HG03565 (cell line): ENCODE measurements around the gene LDLR.

Source experiments
- ATAC-seq: cut with Tn5 transposase; IDR thresholded peaks from one replicate; pipeline ENCODE4 v1.9.1; 2021; ENCODE audit warnings: mild to moderate bottlenecking, moderate library complexity; ENCODE audit not compliant: unreplicated experiment

Gene LDLR

DNA sequence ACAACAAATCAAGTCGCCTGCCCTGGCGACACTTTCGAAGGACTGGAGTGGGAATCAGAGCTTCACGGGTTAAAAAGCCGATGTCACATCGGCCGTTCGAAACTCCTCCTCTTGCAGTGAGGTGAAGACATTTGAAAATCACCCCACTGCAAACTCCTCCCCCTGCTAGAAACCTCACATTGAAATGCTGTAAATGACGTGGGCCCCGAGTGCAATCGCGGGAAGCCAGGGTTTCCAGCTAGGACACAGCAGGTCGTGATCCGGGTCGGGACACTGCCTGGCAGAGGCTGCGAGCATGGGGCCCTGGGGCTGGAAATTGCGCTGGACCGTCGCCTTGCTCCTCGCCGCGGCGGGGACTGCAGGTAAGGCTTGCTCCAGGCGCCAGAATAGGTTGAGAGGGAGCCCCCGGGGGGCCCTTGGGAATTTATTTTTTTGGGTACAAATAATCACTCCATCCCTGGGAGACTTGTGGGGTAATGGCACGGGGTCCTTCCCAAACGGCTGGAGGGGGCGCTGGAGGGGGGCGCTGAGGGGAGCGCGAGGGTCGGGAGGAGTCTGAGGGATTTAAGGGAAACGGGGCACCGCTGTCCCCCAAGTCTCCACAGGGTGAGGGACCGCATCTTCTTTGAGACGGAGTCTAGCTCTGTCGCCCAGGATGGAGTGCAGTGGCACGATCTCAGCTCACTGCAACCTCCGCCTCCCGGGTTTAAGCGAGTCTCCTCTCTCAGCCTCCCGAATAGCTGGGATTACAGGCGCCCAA lies at the start of gene LDLR:
LDLR (plus strand) TSS at position 210 of the 760 bp plus-strand sequence; CDS start at position 296, 86 bp downstream.
- ATAC-seq: no peak

DNA sequence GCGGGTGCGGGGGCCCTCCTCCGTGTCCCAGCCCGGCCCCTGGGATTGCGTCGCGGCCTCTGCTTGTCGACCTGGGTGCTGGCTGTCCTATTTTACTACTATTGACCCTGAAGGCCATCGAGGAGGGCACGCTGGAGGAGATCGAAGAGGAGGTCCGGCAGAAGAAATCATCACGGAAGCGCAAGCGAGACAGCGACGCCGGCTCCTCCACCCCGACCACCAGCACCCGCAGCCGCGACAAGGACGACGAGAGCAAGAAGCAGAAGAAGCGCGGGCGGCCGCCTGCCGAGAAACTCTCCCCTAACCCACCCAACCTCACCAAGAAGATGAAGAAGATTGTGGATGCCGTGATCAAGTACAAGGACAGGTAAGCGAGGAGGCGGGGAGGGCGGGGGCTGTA lies 48.1 kb upstream of the LDLR start:
- ATAC-seq: no peak

DNA sequence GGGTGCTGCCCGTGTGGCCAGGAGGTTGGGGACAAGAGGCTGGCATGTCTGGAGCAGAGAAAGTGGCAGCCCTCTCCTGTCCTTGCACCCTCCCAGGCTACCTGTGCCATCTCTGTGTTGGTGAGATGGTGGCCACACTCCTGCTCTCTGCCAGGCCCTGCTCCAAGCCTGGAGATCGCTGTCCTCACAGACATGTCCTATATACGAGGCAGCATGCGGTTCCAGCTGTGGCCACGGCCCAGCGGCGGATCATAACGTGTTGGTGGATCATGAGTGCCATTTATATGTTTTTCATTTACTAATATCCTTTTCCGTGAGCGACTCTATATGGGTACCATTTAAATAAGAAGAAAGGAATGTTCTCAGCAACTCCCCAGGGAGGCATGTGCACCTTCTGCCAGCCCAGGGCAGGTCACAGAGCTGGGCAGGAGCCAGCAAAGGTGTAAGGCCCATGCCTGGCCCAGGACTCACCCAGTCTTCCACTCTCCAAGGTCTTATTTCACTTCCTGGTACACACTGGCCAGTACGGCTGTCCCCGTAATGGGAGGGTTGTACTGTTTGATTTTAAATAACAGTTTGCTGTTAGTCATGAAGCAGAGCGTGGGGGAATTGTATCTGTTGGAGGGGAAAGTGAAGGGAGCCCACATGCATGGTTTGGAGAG lies 47.2 kb upstream of the LDLR start:
- ATAC-seq: no peak

DNA sequence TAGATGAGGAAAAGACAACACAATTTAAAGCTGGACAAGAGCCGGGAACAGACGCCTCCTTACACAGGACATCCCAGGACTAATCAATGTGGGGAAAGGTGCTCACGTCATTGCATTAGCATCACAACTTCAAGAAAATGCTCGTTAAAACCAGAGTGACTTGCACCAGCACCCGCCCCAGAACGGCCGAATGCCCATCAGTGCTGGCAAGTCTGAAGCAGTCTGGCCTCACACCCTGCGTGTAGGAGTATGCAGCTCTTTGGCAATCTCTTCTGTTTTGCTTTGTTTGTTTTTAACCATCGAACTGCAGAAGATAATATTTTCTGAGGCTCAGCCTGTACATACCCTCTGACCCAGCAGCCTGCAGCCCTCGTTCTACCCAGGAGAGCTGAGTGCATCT lies 44.8 kb upstream of the LDLR start:
- no peak for ATAC-seq

DNA sequence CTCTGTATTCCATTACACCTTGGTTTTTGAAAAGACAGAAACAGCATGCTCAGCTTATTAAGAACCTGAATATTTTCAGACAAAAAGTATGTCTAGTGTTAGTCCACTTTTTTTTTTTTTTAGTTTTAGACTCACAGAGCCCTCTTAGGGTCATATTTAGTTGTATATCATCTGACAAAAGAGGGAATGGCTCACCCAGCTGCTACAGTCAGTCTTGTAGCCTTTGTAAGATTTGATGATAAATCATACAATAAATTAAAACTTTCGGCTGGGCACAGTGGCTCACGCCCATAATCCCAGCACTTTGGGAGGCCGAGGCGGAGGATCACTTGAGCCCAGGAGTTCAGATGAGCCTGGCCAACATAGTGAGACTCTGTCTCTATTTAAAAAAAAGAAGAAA lies 43.7 kb upstream of the LDLR start:
- ATAC-seq: no peak

DNA sequence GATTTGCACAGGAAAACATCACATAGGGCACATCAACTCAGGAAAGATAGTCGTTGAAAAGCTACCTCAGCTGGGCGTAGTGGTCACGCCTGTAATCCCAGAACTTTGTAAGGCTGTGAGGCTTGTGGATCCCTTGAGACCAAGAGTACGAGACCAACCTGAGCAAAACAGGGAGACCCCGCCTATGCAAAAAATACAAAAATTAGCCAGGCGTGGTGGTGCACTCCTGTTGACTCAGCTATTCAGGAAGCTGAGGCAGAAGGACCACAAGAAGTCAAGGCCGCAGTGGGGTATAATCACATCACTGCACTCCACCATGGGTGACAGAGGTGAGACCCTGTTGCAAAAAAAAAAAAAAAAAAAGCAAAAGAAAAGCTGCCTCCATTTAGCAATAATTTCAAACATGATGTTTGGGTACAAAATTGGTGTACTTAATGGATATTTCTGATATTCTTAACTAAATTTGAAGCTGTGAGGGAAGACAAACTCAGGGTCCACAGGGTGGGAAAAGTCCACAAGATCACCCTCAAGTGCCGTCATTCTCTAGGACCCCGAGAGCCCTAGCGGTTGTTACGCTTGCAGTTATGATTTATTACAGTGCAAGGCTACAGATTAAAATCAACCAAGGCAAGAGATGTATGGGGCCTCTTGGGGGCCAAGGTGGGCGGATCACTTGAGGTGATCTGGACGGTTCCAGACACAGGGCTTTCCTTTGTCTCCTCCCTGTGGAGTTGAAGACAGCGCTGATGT lies 42.5 kb upstream of the LDLR start:
- ATAC-seq: no peak

DNA sequence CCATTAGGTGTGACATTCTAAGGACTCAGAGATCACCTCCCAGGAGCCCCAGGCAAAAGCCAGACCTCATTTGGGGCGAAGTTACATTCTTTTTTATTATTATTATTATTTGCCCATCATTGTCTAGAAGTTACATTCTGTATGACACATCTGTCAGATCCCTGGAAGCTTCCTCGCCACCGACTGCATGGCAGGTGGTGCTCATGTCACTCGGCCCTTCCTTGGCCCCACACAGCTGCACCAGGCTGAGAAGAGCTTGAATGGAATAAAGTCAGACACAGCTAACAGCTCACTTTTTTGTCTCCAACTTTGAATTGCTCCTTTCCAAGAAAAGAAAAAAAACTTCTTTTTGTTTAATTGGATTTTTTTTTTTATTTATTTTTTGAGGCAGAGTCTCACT lies 41.4 kb upstream of the LDLR start:
- no peak for ATAC-seq

DNA sequence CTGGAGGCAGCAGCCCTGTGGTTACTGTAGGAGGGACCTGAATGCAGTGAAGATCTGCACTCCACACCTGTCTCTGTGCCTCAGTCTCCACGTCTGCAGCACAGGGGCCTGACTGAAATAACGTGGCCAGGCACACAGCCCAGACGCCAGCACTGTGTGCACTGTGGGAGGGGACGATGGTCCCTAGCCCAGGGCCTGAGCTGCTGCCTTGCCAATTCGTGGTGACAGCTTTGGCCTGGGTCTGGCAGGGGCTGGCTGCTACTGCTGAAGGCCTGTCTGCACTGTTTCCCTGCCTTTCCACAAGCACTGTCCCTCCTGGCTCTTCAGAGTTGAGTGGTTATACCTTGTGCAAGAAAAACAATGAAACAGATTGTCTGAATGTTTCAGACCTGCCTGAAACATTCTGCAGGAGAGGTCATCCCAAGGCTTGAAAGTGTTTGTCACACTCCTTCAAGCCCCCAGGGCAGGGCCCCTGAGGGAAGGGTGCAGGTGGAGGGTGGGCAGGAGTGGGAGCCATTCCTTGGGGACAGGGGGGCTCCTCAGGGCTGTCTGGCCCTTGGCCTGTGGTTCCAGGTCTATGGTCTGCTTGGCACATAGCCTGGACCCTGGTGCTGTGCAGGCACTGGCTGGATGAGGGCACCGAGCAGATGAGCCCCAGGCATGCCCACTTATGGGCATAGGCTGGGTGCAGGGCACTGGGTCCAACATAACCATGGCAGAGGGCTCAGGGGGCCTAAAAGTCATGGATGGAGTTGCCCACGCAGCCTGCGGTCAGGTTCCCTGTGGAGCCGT lies 38.7 kb upstream of the LDLR start:
- ATAC-seq: no peak

DNA sequence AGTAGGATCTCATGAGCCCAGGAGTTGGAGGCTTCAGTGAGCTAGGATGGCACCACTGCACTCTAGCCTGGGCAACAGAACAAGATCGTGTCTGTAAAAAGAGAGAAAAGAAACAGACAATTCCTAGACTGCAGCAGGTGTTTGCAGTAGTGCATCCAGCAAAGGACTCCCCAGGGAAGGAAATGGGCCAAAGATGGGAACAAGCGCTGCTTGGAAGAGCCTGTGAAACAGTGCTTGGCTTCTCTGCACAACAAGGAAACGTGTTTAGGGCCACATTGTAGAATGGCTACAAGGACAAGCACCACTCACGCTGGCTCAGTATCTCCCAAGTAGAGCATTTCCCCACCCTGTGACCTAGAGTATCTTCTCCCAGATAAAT lies 35.5 kb upstream of the LDLR start:
- no peak for ATAC-seq

DNA sequence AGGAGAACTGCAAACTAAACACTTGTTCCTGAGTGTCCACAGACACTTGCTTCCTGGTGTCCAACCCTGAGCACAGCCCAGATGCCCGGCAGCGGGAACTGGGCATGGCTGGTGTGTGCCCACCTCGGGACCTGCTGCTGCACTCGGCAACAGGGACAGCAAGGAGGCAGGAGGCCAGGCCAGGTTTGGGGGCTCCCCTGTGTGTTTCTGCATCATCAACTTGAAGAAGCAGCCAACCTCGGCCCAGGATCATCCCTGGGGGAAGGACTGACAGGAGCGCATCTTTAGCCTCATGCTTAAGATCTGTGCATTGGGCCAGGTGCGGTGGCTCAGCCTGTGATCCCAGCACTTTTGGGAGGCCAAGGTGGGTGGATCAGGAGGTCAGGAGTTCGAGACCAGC lies 35.1 kb upstream of the LDLR start:
- no peak for ATAC-seq

DNA sequence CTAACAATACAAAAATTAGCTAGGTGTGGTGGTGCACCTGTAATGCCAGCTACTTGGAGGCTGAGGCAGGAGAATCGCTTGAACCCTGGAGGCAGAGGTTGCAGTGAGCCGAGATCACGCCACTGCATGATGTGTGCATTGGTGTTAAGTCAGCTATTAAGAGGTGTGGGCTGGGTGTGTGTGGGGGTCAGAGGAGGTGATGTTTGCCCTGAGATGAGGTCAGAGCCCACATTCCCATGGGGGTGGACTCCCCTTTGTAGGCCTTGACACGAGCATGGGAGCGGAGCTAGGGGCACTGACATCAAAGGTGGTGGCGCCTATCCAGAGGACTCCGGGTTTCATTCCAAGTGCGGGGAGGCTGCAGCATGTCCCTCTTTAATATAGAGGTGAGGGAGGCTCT lies 34.6 kb upstream of the LDLR start:
- no peak for ATAC-seq

DNA sequence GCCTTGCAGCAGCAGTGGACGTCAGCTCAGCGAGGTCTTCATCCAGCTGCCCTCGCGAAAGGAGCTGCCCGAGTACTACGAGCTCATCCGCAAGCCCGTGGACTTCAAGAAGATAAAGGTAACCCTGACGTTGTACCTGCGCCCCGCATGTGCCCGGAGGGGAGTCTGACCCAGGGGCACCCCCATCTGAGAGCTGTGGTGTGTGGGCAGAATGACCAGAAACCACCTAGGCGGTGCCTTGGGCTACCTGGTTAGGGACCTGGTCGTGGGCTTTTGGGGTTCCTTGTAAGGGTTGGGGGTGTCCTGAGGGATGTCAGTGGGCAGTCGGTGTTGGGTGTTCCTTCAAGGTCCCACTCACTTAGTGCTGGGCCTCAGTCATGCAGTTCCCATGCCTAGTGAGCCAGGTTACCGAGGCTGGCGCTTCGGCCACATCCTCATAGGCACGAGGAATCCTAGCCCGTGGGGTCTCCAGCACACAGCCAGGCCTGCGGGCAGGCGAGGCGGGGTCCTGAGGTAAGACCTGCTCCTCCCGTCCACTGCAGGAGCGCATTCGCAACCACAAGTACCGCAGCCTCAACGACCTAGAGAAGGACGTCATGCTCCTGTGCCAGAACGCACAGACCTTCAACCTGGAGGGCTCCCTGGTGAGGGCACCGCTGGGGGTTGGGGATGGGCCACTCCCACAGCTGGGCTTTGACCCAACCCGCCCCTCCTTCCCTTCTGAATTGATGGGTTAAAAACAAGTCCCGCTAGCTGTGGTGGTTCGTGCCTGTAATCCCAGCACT lies 30.8 kb upstream of the LDLR start:
- no peak for ATAC-seq

DNA sequence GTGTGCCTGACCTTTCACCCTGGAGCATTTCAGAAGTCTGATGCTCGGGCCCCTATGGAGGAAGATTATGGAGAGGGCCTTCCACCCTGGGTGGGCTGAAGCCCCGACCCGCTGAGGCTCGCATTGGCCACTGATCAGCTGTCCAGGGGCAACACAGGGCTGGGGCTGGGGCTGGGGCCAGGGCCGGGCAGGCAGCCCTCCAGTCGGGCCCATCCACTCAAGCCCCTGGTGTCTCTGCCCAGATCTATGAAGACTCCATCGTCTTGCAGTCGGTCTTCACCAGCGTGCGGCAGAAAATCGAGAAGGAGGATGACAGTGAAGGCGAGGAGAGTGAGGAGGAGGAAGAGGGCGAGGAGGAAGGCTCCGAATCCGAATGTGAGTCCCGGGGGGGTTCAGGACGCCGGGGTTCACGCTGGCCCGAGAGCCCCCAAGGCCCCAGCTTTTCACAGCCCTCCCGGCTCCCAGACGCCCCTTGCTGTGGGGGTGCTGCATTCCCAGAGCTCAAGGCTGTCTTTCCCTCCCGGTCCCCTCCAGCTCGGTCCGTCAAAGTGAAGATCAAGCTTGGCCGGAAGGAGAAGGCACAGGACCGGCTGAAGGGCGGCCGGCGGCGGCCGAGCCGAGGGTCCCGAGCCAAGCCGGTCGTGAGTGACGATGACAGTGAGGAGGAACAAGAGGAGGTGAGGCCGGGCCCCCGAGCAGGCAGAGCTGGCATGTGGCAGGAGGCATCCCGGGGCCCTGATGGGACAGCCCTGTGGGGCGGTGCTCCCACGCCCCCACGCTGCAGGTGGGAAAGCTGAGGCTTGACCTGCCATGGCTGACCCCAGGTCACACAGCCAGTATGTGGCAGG lies 29.5 kb upstream of the LDLR start:
- ATAC-seq: no peak

DNA sequence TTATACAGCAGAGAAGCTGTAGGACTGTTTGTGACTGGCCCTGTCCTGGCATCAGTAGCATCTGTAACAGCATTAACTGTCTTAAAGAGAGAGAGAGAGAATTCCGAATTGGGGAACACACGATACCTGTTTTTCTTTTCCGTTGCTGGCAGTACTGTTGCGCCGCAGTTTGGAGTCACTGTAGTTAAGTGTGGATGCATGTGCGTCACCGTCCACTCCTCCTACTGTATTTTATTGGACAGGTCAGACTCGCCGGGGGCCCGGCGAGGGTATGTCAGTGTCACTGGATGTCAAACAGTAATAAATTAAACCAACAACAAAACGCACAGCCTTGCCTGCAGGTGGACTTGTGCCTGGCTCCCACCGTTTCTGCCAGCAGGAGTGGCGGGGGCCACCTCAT lies 27.3 kb upstream of the LDLR start:
- ATAC-seq: no peak

DNA sequence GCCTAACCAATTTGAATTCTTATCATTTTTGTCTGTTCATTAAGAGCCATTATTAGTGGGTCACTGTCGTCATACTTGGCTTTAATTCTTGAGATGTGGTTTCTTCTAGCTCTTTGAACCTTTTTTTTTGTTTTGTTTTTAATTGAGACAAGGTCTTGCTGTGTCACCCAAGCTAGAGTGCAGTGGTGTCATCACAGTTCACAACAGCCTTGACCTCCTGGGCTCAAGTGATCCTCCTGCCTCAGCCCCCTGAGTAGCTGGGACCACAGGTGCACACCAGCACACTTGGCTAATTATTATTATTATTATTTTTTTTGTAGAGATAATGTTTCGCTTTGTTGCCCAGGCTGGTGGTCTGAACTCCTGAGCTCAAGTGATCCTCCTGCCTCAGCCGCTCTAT lies 25.8 kb upstream of the LDLR start:
- no peak for ATAC-seq

DNA sequence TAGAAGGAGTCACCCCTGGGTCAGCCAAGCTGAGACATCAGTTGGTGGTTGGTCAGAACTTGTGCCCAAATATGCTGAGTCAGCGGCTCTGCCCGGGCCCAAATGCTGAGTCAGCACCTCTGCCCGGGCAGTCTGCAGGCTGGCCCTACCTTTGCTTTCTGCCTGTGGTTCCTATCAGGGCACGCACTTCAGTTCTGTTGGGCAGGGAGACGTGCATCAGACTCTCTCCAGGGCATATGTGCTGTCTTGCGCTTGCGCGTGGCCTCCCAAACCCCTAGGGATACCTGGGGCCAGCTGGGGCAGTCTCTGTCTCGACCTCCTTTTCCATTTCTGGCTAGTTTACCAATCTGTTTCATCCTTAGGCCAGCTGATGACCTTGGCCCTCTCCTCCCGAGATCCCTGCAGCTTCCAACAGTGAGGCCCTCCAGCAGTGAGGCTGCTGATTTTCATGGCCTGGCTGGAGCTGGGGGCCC lies 24.4 kb upstream of the LDLR start:
- ATAC-seq: no peak

DNA sequence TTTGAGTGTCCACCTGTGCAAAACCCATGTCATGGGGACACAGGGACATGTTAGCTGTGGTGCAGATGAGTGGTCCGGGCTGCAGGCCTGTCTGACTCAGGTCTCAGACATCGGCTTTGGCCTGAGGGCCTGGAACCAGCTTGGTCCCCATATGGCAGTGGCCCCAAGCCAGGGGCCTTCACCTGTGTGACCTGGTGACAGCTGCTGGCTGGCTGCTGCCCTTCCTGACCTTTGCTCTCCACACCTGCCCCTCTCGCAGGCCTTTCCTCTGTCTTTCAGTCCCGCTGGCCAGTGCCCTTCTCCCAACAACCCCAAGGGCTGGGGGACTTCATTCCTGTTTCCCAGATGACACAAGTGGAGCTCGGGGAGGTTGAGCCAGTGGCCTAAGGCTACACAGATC lies 22.9 kb upstream of the LDLR start:
- no peak for ATAC-seq

DNA sequence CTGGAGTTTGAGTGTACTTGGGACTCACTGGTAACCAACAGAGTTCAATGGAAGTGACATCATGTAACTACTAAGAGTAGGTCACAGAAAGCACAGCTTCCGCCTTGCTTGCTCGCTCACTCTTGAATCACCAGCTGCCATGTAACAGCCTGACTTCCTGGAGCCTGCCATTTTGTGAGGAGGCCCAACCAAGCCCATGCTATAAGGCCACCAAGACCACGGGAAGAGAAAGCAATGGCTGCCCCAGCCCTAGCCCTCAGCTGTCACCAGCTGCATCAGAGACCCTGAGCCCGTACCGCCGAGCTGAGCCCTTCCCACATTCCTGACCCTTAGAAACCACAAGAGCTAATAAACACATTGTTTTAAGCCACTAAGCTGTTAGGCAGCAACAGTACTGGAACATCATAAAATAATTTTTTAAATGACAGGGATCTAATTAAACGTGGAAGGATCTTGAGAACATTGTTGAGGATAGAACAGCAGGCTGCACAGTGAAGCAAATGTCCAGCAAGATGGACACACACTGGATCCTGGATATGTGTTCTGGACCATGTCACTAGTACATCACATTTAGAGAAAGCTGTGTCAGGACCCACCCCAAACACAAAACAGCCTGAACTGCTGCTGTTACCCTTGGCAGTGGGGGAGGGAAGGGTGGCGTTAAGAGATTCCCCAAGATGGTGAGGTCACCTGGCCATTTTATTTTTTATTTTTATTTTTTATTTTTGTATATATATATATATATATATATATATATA lies 21.7 kb upstream of the LDLR start:
- ATAC-seq: no peak

DNA sequence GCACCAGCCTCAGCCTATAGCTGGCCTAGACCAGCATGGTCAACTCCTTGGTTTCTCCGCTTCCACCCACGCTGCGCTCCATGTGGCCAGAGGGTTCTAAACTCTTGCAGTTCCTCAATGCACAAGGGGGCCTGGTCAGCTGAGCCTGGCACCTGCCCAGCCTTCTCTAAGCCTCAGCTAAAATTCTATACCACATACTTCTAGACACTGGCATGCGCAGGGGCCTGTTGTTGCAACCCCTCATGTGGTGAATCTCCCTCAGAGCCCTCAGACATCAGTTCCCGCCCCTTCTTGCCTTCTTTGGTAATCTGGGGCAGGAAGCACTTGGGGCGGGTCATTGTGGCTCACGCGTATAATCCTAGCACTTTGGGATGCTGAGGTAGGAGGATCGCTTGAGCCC lies 19.7 kb upstream of the LDLR start:
- no peak for ATAC-seq
